Stimulated activated CD8-positive, alpha-beta memory T cell treated with anti-CD3 and anti-CD28 coated beads, Interleukin-12 subunit alpha, Interleukin-12 subunit beta, amount 100 ng/mL, for 24 hours (primary cell): ENCODE data around the gene DXO.
"Not testable (repeated sequence)": the region's sequence is repeated elsewhere in the genome, so short reads cannot be mapped to it uniquely, and the experiment has no call there.

Source experiments
- DNase-seq: peaks from one replicate; pipeline ENCODE4 v3.0.0-alpha.2; 2020; ENCODE audit errors: extremely low read depth

Gene DXO

GRCh38 chr6:31980195-31980876 is 8.4 kb upstream of the DXO start:
- DNase-seq = not testable (repeated sequence)

- DNase-seq = no peak
Observed at GRCh38 chr6:31979238-31979898, 7.4 kb upstream of the DXO start.

GRCh38 chr6:31978831-31979230 is 6.9 kb upstream of the DXO start:
- no peak for DNase-seq

- no peak for DNase-seq
Observed at GRCh38 chr6:31977816-31978431, 6.0 kb upstream of the DXO start.

- DNase-seq = not testable (repeated sequence)
Observed at GRCh38 chr6:31976065-31976464, 4.1 kb upstream of the DXO start.

GRCh38 chr6:31972709-31973350 is 892 bp upstream of the DXO start:
- DNase-seq = no peak

DNA sequence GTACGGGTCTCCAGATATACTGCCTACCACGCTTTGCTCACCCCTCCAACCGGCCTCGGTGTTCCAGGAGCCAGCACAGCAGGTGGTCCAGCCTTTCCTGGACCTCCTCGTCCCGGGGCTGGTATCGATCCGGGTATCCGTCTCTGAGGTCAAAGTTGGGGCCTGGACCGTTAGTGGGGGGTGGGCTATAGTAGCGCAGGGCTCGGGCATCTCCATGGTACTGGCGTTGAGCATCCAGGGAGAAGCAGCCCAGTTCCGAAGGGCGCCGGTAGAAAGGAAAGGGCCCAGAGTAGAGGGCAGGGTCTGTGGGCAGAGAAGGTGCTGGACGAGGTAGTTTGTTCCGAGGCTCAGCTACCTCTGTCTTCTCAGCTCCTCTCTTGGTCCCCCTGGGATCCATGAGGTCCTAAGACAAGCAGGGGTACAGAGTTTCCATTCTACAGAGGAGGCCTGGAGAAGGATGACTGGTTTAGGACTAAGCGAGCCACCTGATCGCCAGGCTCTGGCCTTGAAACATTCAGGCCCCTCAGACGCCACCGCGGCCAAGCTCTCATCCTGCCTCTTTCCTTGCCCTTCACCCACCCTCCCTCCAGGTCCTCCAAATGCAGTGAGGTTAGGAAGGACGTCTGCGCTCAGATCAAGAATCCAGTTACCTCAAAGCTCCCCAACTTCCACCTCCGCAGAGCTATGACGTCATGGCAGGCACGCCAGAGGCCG is 502 bp downstream of the DXO start:
- no peak for DNase-seq

GRCh38 chr6:31970604-31971271 is 1.2 kb downstream of the DXO start:
- no peak for DNase-seq

GRCh38 chr6:31969712-31970603 is 2.0 kb downstream of the DXO start:
- DNase-seq = no peak

DNA sequence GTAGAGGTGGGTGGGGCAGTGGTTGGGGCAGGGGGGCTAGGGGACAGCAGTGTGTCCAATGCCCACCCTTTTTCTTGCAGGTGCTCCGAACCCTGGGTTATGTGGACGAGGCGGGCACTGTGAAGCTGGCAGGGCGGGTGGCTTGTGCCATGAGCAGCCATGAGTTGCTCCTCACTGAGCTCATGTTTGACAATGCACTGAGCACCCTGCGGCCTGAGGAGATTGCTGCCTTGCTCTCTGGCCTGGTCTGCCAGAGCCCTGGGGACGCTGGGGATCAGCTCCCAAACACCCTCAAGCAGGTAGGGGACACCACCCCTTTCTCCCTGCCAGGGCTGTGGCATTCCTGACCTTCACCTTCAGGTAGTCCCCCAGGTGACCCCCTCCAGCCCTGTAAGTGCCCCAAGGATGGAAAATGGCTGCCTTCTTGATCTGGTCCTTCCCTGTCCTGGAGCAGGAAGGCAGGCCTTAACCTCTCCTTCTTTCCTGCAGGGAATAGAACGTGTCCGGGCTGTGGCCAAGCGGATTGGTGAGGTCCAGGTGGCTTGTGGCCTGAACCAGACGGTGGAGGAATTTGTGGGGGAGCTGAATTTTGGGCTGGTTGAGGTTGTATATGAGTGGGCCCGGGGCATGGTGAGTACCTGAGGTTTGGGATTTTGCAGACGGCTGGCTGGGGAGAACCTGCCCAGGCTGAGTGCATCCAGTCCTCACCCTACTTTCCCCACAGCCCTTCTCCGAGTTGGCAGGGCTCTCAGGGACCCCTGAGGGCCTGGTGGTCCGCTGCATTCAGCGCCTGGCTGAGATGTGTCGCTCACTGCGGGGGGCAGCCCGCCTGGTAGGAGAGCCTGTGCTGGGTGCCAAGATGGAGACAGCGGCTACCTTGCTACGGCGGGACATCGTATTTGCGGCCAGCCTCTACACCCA is 2.9 kb downstream of the DXO start:
- no peak for DNase-seq

DNA sequence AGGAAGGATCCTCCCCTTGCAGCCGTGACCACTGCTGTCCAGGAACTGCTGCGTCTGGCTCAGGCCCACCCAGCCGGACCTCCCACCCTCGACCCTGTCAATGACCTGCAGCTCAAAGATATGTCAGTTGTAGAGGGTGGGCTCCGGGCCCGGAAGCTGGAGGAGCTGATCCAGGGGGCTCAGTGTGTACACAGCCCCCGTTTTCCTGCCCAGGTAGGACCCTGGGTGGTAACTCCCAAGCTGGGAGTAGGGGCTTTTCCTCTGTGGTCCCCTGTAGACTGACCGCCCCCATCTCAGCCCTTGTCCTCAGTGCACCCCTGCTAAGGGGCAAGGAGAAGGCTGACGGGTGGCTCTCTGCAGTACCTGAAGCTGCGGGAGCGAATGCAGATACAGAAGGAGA is 3.6 kb downstream of the DXO start:
- DNase-seq = no peak

- no peak for DNase-seq
Observed at GRCh38 chr6:31967926-31968320, 4.0 kb downstream of the DXO start.

DNA sequence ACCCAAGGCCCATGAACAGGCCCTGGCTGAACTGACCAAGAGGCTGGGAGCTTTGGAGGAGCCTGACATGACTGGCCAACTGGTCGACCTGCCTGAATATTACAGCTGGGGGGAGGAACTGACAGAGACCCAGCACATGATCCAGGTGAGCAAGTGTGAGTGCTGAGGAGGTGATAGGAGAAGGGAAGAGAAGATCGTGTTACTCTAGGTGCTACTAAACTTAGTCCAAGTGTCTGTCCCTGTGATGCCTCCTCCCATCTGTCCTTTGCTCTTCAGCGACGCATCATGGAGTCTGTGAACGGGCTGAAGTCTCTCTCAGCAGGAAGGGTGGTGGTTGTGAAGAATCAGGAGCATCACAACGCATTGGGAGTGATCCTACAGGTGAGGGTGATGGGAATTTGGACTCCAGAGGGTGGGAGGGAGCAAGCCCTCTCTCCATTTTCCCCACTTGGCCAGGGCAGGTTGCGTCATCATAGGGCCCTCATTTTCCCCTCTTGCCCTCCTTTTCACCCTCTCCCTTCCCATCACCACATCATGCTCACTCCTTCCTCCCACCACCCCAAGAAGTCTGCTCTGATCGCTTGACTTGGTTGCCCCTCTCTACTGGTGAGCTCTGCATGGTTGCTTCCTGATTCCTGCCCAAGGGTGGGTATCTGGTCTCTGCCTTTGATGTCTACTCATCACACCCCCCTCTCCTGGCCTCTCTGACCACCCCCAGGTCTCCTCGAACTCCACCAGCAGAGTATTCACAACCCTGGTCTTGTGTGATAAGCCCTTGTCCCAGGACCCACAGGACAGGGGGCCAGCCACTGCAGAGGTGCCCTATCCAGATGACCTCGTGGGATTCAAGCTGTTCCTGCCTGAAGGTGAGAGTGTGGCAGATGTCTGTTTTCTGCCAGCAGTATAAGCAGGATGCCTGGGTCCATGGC is 4.7 kb downstream of the DXO start:
- DNase-seq = no peak

GRCh38 chr6:31966506-31966905 is 5.4 kb downstream of the DXO start:
- no peak for DNase-seq

DNA sequence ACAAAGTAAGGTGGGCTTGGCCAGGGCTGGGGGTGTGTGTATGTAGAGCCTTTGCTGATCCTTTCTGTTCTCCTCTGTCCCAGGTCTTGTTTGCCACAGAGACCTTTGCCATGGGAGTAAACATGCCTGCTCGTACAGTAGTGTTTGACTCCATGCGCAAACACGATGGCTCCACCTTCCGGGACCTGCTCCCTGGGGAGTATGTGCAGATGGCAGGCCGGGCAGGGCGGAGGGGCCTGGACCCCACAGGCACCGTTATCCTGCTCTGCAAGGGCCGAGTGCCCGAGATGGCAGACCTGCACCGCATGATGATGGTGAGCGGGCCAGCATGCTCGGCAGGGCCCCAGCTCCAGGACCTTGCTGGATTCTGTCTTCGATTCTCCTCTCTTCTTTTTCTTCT is 6.2 kb downstream of the DXO start:
- no peak for DNase-seq

GRCh38 chr6:31963921-31964320 is 8.0 kb downstream of the DXO start:
- no peak for DNase-seq

DNA sequence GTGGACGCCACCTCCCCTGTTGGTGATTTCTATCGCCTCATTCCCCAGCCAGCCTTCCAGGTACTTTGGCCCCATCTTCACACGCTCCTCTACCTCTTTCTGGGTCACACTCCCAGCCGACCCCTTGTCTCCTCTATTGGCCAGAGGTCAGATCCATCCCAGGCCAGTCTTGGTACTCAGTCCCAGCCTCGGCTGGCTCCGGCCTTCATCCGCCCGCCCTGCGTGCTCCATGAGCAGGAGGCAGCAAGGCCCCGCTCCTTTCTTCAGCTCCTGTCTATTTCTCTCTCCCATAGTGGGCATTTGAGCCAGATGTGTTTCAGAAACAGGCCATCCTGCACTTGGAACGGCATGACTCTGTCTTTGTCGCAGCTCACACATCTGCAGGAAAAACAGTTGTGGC is 10.3 kb downstream of the DXO start:
- DNase-seq = no peak
